GM19025 (cell line): ENCODE measurements around the gene ARHGAP31.

ENCODE experiments used
- ATAC-seq: cut with Tn5 transposase; IDR thresholded peaks from one replicate; pipeline ENCODE4 v1.9.1; 2021; ENCODE audit warnings: mild to moderate bottlenecking, low read depth, moderate library complexity; ENCODE audit not compliant: unreplicated experiment

The ARHGAP31 gene

GRCh38 chr3:119417771-119418512, 123.8 kb downstream of the ARHGAP31 start:
- ATAC-seq: no peak

GRCh38 chr3:119418641-119419040, 124.5 kb downstream of the ARHGAP31 start:
- ATAC-seq: no peak

GRCh38 chr3:119420196-119420595, 126.0 kb downstream of the ARHGAP31 start:
- no peak for ATAC-seq

GRCh38 chr3:119427669-119428068, 133.5 kb downstream of the ARHGAP31 start:
- ATAC-seq: no peak

- ATAC-seq: no peak
Measured at GRCh38 chr3:119428538-119428937, 134.4 kb downstream of the ARHGAP31 start.

GRCh38 chr3:119433613-119434325, 139.6 kb downstream of the ARHGAP31 start:
- no peak for ATAC-seq

GRCh38 chr3:119434703-119435102, 140.5 kb downstream of the ARHGAP31 start:
- ATAC-seq: no peak

GRCh38 chr3:119436977-119437376, 142.8 kb downstream of the ARHGAP31 start:
- no peak for ATAC-seq

GRCh38 chr3:119437691-119438258, 143.6 kb downstream of the ARHGAP31 start:
- ATAC-seq: no peak

- no peak for ATAC-seq
Measured at GRCh38 chr3:119443179-119443578, 149.0 kb downstream of the ARHGAP31 start.

GRCh38 chr3:119444590-119444989, 150.4 kb downstream of the ARHGAP31 start:
- no peak for ATAC-seq

- ATAC-seq: no peak
Measured at GRCh38 chr3:119453822-119454221, 159.6 kb downstream of the ARHGAP31 start.

- no peak for ATAC-seq
Measured at GRCh38 chr3:119456469-119456868, 162.3 kb downstream of the ARHGAP31 start.

GRCh38 chr3:119457246-119457645, 163.1 kb downstream of the ARHGAP31 start:
- ATAC-seq: no peak

- peak; percentile 93 for ATAC-seq
Measured at GRCh38 chr3:119463171-119464169, 169.3 kb downstream of the ARHGAP31 start, which contains the start of gene TMEM39A. Gene TMEM39A, minus strand, starts transcription at chr3:119463615. Its CDS starts 1,541 bp downstream, at chr3:119462074.

GRCh38 chr3:119468041-119468440, 173.9 kb downstream of the ARHGAP31 start:
- no peak for ATAC-seq

GRCh38 chr3:119469418-119470189, 175.4 kb downstream of the ARHGAP31 start:
- no peak for ATAC-seq
